OCI-LY1 (cell line): ENCODE data around the gene TRIM46.
"Not testable (repeated sequence)": the region's sequence is repeated elsewhere in the genome, so short reads cannot be mapped to it uniquely, and the experiment has no call there.

Experiments used
- H2AFZ ChIP-seq: fragments of 200-600 bp; sonication (generic), shearing (Covaris generic); 2 replicates; pipeline ENCODE4 v1.6.0; 2014; ENCODE audit warnings: antibody characterized with exemption, mild to moderate bottlenecking, low read length
- H3F3A ChIP-seq: fragments of 200-600 bp; sonication (generic), shearing (Covaris generic); 2 replicates; pipeline ENCODE4 v1.6.0; 2014; ENCODE audit warnings: mild to moderate bottlenecking, antibody characterized with exemption, low read length, moderate library complexity; ENCODE audit not compliant: insufficient read depth
- H3K27ac ChIP-seq: fragments of 200-600 bp; sonication (generic); 2 replicates; pipeline ENCODE4 v1.5.1; 2014; ENCODE audit warnings: low read length, mixed run types, mild to moderate bottlenecking, low read depth; ENCODE audit not compliant: poor library complexity, severe bottlenecking
- H3K27me3 ChIP-seq: fragments of 200-600 bp; sonication (generic); 2 replicates; pipeline ENCODE4 v1.6.0; 2014; ENCODE audit warnings: antibody characterized with exemption, mild to moderate bottlenecking, low read length, moderate library complexity; ENCODE audit not compliant: insufficient read depth
- H3K36me3 ChIP-seq: fragments of 200-600 bp; sonication (generic); 2 replicates; pipeline ENCODE4 v1.6.1; 2014; ENCODE audit warnings: mild to moderate bottlenecking, antibody characterized with exemption, low read length, moderate library complexity, mixed read lengths; ENCODE audit not compliant: insufficient read depth
- H3K4me1 ChIP-seq: fragments of 200-600 bp; sonication (generic); 2 replicates; pipeline ENCODE4 v1.5.1; 2014; ENCODE audit warnings: mild to moderate bottlenecking, low read length, moderate library complexity; ENCODE audit not compliant: insufficient read depth, severe bottlenecking
- H3K4me2 ChIP-seq: fragments of 200-600 bp; sonication (generic), shearing (Covaris generic); 2 replicates; pipeline ENCODE4 v1.6.1; 2014; ENCODE audit warnings: low read length
- H3K4me3 ChIP-seq: fragments of 200-600 bp; sonication (generic); 2 replicates; pipeline ENCODE4 v1.5.1; 2014; ENCODE audit warnings: low read length, low read depth, mild to moderate bottlenecking, mixed read lengths; ENCODE audit not compliant: poor library complexity, severe bottlenecking
- H3K79me2 ChIP-seq: fragments of 200-600 bp; shearing (Covaris generic); 2 replicates; pipeline ENCODE4 v1.6.1; 2016; ENCODE audit warnings: mixed run types, low read length, mixed read lengths; ENCODE audit not compliant: insufficient read depth
- H3K9ac ChIP-seq: fragments of 200-600 bp; sonication (generic), shearing (Covaris generic); 2 replicates; pipeline ENCODE4 v1.6.1; 2014; ENCODE audit warnings: mild to moderate bottlenecking, low read length, mixed read lengths
- H3K9me2 ChIP-seq: fragments of 200-600 bp; sonication (generic), shearing (Covaris generic); 2 replicates; pipeline ENCODE4 v1.6.1; 2014; ENCODE audit warnings: low read depth, mild to moderate bottlenecking, low read length, mixed read lengths
- H3K9me3 ChIP-seq: fragments of 200-600 bp; shearing (Covaris generic); 2 replicates; pipeline ENCODE4 v1.6.1; 2014; ENCODE audit warnings: low read length, mixed read lengths
- H4K20me1 ChIP-seq: fragments of 200-600 bp; sonication (generic), shearing (Covaris generic); 2 replicates; pipeline ENCODE4 v1.6.0; 2016; ENCODE audit warnings: mild to moderate bottlenecking, low read length; ENCODE audit not compliant: insufficient read depth
- CTCF ChIP-seq: fragments of 200-600 bp; sonication (generic), shearing (Covaris generic); IDR thresholded peaks from 2 replicates; pipeline ENCODE4 v1.5.1; 2017; ENCODE audit warnings: mild to moderate bottlenecking, antibody characterized with exemption, low read length, moderate library complexity, mixed read lengths
- EZH2 ChIP-seq: fragments of 200-600 bp; sonication (generic), shearing (Covaris generic); IDR thresholded peaks from 2 replicates; pipeline ENCODE4 v1.8.0; 2017; ENCODE audit warnings: borderline replicate concordance, mixed run types, mild to moderate bottlenecking, antibody characterized with exemption, low read length, moderate library complexity, mixed read lengths

TRIM46 gene

GRCh38 chr1:155218854-155219591 is 45.4 kb downstream of the TRIM46 start:
- Histone ChIP-seq H3K4me2 (peak overlapping the region; percentile 4; the same call in 1 of the 2 replicates), H3K9ac (no peak overlapping the region), H3K4me1 (peaks cover 29% of the 10 kb centered on the region), H3F3A (0 out of 2 replicates have a peak, but pooled peaks cover 3% of the 10 kb centered on the region), H3K9me3 (no peaks in the 10 kb centered on the region), H3K27me3 (no peaks in the 10 kb centered on the region), H3K36me3 (no peaks in the 10 kb centered on the region), H2AFZ (0 out of 2 replicates have a peak overlapping the region, but pooled peaks have one; percentile 37), H3K4me3 (no peak overlapping the region), H4K20me1 (no peaks in the 10 kb centered on the region), H3K27ac (no peak overlapping the region), H3K9me2 (no peaks in the 10 kb centered on the region), H3K79me2 (no peaks in the 10 kb centered on the region)
- TF ChIP-seq EZH2 (no peak), CTCF (no peak)

- Histone ChIP-seq H3K27me3 (no peaks in the 10 kb centered on the region), H3K27ac (no peak overlapping the region), H3K9me3 (no peaks in the 10 kb centered on the region), H4K20me1 (no peaks in the 10 kb centered on the region), H3K4me2 (peak overlapping the region; percentile 4; the same call in 1 of the 2 replicates), H3F3A (0 out of 2 replicates have a peak, but pooled peaks cover 4% of the 10 kb centered on the region), H3K36me3 (no peaks in the 10 kb centered on the region), H3K9ac (no peak overlapping the region), H3K4me3 (no peak overlapping the region), H3K79me2 (no peaks in the 10 kb centered on the region), H2AFZ (0 out of 2 replicates have a peak overlapping the region, but pooled peaks have one; percentile 37), H3K9me2 (no peaks in the 10 kb centered on the region), H3K4me1 (peaks cover 35% of the 10 kb centered on the region)
- no peak for TF ChIP-seq EZH2
- no peak for TF ChIP-seq CTCF
Observed at GRCh38 chr1:155219592-155220031, 46.0 kb downstream of the TRIM46 start.

GRCh38 chr1:155220211-155220965 is 46.7 kb downstream of the TRIM46 start:
- H3K4me2 ChIP-seq, H3K4me3 ChIP-seq, H3K27ac ChIP-seq, H3K79me2 ChIP-seq, H3K36me3 ChIP-seq, H3K27me3 ChIP-seq, H3K9me2 ChIP-seq, H3K9me3 ChIP-seq, H4K20me1 ChIP-seq, H2AFZ ChIP-seq, H3K9ac ChIP-seq: not testable (repeated sequence)
- peaks cover 42% of the 10 kb centered on the region for H3K4me1 ChIP-seq
- peaks cover 10% of the 10 kb centered on the region for H3F3A ChIP-seq
